GM20000 (cell line): Measurements from ENCODE around the gene CENPF.
"Not testable (repeated sequence)": the region's sequence is repeated elsewhere in the genome, so short reads cannot be mapped to it uniquely, and the experiment has no call there.

Source experiments
- DNase-seq: peaks from one replicate; pipeline ENCODE4 v3.0.0; 2012; ENCODE audit warnings: low spot score
- TF ChIP-seq, protein P1 (sequence below): IDR thresholded peaks from 2 replicates; pipeline ENCODE4 v1.5.1; 2012; ENCODE audit warnings: mild to moderate bottlenecking, control low read depth; ENCODE audit errors: extremely low read depth, missing control alignments

Gene CENPF

DNA sequence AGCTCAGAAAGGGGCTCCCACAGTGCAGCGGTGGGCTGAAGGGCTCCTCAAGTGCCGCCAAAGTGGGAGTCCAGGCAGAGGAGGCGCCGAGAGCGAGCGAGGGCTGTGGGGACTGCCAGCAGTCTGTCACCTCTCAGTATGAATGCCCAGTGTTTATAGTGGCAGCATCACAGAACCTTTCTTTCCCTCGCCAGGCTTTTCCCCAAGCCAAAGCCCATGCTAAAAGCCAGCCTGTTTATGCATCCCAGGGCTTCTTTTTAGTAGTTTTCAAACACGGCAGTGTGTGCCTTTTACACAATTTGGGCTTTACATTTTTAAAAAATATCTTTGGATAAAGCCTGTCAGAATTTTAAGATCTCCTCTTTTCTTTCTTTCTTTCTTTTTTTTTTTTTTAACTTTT lies 70.6 kb downstream of the CENPF start:
- DNase-seq, result no peak
- TF ChIP-seq, protein P1, sequence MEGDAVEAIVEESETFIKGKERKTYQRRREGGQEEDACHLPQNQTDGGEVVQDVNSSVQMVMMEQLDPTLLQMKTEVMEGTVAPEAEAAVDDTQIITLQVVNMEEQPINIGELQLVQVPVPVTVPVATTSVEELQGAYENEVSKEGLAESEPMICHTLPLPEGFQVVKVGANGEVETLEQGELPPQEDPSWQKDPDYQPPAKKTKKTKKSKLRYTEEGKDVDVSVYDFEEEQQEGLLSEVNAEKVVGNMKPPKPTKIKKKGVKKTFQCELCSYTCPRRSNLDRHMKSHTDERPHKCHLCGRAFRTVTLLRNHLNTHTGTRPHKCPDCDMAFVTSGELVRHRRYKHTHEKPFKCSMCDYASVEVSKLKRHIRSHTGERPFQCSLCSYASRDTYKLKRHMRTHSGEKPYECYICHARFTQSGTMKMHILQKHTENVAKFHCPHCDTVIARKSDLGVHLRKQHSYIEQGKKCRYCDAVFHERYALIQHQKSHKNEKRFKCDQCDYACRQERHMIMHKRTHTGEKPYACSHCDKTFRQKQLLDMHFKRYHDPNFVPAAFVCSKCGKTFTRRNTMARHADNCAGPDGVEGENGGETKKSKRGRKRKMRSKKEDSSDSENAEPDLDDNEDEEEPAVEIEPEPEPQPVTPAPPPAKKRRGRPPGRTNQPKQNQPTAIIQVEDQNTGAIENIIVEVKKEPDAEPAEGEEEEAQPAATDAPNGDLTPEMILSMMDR, result no peak

- not testable (repeated sequence) for DNase-seq
Observed at GRCh38 chr1:214675524-214675923, 72.5 kb downstream of the CENPF start.

DNA sequence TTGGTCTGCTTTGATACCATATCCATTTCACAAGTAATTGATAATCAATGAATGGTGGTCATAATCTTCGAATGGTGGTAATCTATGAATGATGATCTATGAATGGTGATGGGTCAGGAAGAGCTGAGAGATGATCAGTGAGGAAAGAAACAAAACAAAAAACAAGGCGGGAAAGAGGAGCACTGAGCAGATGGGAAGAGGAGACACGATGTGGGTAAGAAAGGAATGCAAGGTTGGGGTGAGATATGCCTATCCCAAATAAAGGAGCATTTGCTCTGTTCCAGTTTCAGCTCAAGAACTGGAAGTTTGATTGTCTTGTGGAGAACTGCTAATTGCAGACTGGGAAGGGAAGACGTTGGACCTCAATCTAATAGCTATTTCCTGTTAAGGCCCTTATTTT lies 73.8 kb downstream of the CENPF start:
- TF ChIP-seq, protein P1, result no peak
- no peak for DNase-seq

- TF ChIP-seq, protein P1, result no peak
- DNase-seq, result no peak
Observed at GRCh38 chr1:214677945-214678344, 75.0 kb downstream of the CENPF start.

GRCh38 chr1:214678386-214678785 lies 75.4 kb downstream of the CENPF start:
- TF ChIP-seq, protein P1, result no peak
- DNase-seq, result no peak

- no peak for DNase-seq
- TF ChIP-seq, protein P1, result no peak
Observed at GRCh38 chr1:214683621-214684020, 80.6 kb downstream of the CENPF start.

GRCh38 chr1:214685906-214686305 lies 82.9 kb downstream of the CENPF start:
- TF ChIP-seq, protein P1, result no peak
- DNase-seq, result no peak

DNA sequence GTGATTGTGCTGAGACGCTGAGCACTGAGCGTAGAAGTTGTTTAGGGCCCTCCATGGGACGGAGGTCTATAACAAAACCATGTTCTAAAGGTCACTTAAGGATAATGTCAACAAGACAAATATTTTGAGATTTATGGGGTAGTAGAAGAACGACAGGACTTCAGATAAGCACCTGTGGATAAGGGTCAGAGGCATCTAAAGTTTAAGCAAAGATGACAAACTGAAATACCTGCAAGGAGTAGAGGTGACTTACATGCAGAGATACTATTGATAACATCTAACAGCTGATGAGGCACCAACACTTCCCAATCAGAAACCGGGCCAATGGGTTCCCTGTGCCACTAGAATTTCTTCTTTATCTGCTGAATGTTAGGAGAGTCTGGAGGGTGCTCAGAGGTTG lies 83.5 kb downstream of the CENPF start:
- DNase-seq, result no peak
- TF ChIP-seq, protein P1, result no peak
